LNCaP clone FGC (cell line): Measurements from ENCODE around the gene LCT.

ENCODE experiments used
- DNase-seq: peaks from one replicate; pipeline ENCODE4 v3.0.0-alpha.2; 2011; ENCODE audit warnings: low read depth
- H3K4me3 ChIP-seq: 2 replicates; pipeline ENCODE4 v1.5.1; 2011; ENCODE audit warnings: mild to moderate bottlenecking, low read depth, low read length, control low read depth
- CTCF ChIP-seq: IDR thresholded peaks from 2 replicates; pipeline ENCODE4 v1.5.1; 2012; ENCODE audit warnings: mild to moderate bottlenecking; ENCODE audit not compliant: control insufficient read depth, insufficient read depth; ENCODE audit errors: extremely low read depth

The LCT gene

GRCh38 chr2:135832891-135833290 lies 4.1 kb downstream of the LCT start:
- H3K4me3 ChIP-seq, result no peak overlapping the region
- no peak for TF ChIP-seq CTCF
- no peak for DNase-seq

GRCh38 chr2:135831180-135831812 lies 5.7 kb downstream of the LCT start:
- H3K4me3 ChIP-seq, result no peak overlapping the region
- TF ChIP-seq CTCF, result no peak
- no peak for DNase-seq

GRCh38 chr2:135829378-135830135 lies 7.4 kb downstream of the LCT start:
- TF ChIP-seq CTCF, result no peak
- DNase-seq, result no peak

GRCh38 chr2:135826544-135826943 lies 10.4 kb downstream of the LCT start:
- H3K4me3 ChIP-seq, result no peak overlapping the region
- TF ChIP-seq CTCF, result no peak
- no peak for DNase-seq

More at GRCh38 chr2:135829378-135830135, 7.4 kb downstream of the LCT start:
- H3K4me3 ChIP-seq, result no peak overlapping the region

- no peak overlapping the region for H3K4me3 ChIP-seq
- TF ChIP-seq CTCF, result no peak
- no peak for DNase-seq
Measured at GRCh38 chr2:135825550-135826176, 11.3 kb downstream of the LCT start.

- H3K4me3 ChIP-seq, result no peak overlapping the region
- no peak for DNase-seq
- TF ChIP-seq CTCF, result no peak
Measured at GRCh38 chr2:135825131-135825530, 11.9 kb downstream of the LCT start.
